ENCODE data around the gene PTPRN2. TPM values are rescaled to one million over a fixed set of nuclear protein-coding genes. Genes with fewer than 3 reads are reported as not detected.

PTPRN2 gene
- total and polyA plus RNA-seq, 2 donors (not counting 3 experiments of a cell fraction or from before 2014, with no cell fraction given): 0.62 to 0.88 TPM

- TF ChIP-seq JUN (IDR thresholded peaks at IDR 0.05; ENCODE audit: borderline replicate concordance, insufficient read depth, insufficient read length, low read depth): no peak
- no peak for TF ChIP-seq POLR2AphosphoS5 (IDR thresholded peaks at IDR 0.05; ENCODE audit: insufficient read depth, low read depth, low read length)
- TF ChIP-seq MYC (IDR thresholded peaks at IDR 0.05; ENCODE audit: low read depth, low read length): no peak
- TF ChIP-seq CTCF (IDR thresholded peaks at IDR 0.05; ENCODE audit: extremely low read depth in 1 of 2, insufficient read depth in 1 of 2, low read depth in 1 of 2, low read length in 2 of 2): no peak
- no peak for TF ChIP-seq EZH2 (IDR thresholded peaks at IDR 0.05; ENCODE audit: borderline replicate concordance, low read depth, low read length, severe bottlenecking)
- no peak for TF ChIP-seq MAX (IDR thresholded peaks at IDR 0.05; ENCODE audit: insufficient read depth, insufficient read length)
- TF ChIP-seq POLR2A (IDR thresholded peaks at IDR 0.05; ENCODE audit: low read depth, low read length): no peak
- TF ChIP-seq FOS (IDR thresholded peaks at IDR 0.05; ENCODE audit: borderline replicate concordance, insufficient read depth, low read length): no peak
- TF ChIP-seq GATA2 (IDR thresholded peaks at IDR 0.05; ENCODE audit: insufficient read depth, insufficient read length, low read depth, low read length): no peak
- Histone ChIP-seq H3K4me3 (replicated peaks in 1 of 3; ENCODE audit: insufficient read depth in 1 of 3, low read depth in 1 of 3, low read length in 3 of 3) (no peak overlapping the region), H3K4me2 (ENCODE audit: insufficient read depth, low read length) (no peak overlapping the region), H3K27me3 (ENCODE audit: control insufficient read depth in 2 of 2, insufficient read depth in 2 of 2, low read length in 2 of 2) (no peaks in the 10 kb centered on the region), H3K27ac (ENCODE audit: insufficient read depth, low read depth, low read length) (no peak overlapping the region), H3K9me1 (replicated peaks; ENCODE audit: control insufficient read depth, extremely low read depth, insufficient read depth, low read length) (no peaks in the 10 kb centered on the region), H3K79me2 (ENCODE audit: control insufficient read depth, insufficient read depth, low read length) (no peaks in the 10 kb centered on the region), H3K9me3 (replicated peaks; ENCODE audit: control insufficient read depth, insufficient read depth, low read length) (peaks cover 6% of the 10 kb centered on the region), H2AFZ (ENCODE audit: low read depth, low read length) (no peak overlapping the region), H3K9ac (replicated peaks; ENCODE audit: extremely low read depth, insufficient read depth, low read length) (no peak overlapping the region), H3K36me3 (ENCODE audit: control insufficient read depth in 2 of 2, extremely low read depth in 1 of 2, insufficient read depth in 2 of 2, low read length in 2 of 2) (no peaks in the 10 kb centered on the region), H4K20me1 (replicated peaks; ENCODE audit: control insufficient read depth, extremely low read depth, insufficient read depth, low read length) (no peaks in the 10 kb centered on the region), H3K4me1 (ENCODE audit: control insufficient read depth, extremely low read depth, insufficient read depth, low read length) (no peaks in the 10 kb centered on the region)
- ChIA-PET CTCF (no interaction called here), POLR2A (no interaction called here)
- DNase-seq (ENCODE audit: low read depth, low spot score): no peak
- no TSS peak for BruUV-seq (replicated peaks)
- intact Hi-C loops (cut with micrococcal nuclease): no loop called here
- FAIRE-seq: no peak
- dilution Hi-C loops (cut with MboI; ENCODE audit: extremely low pct_ligation_motif_present, low sequenced_read_pairs): no loop called here
Observed at GRCh38 chr7:157787275-157787701, 800.3 kb downstream of the PTPRN2 start.

All from endothelial cell of umbilical vein (primary cell).